Memory B cell (primary cell): ENCODE measurements around the gene CD200R1L.

Source experiments
- ATAC-seq: fragments of 150-1000 bp; cut with Tn5 transposase; 2 replicates; pipeline ENCODE4 v1.10.0; 2021; ENCODE audit warnings: low read depth, mild to moderate bottlenecking, moderate library complexity
- DNase-seq, 2 donors: peaks; one replicate each; pipeline ENCODE4 v3.0.0; 2022; ENCODE audit warnings: low spot score in 2 of 2
- H3K27ac Mint-ChIP-seq: one replicate; pipeline ENCODE4 v1.8.0; 2022; ENCODE audit warnings: mild to moderate bottlenecking, moderate library complexity, mixed read lengths
- H3K27me3 Mint-ChIP-seq: one replicate; pipeline ENCODE4 v1.8.0; 2022; ENCODE audit warnings: mixed read lengths
- H3K36me3 Mint-ChIP-seq: one replicate; pipeline ENCODE4 v1.8.0; 2022; ENCODE audit warnings: mild to moderate bottlenecking, mixed read lengths
- H3K4me1 Mint-ChIP-seq: one replicate; pipeline ENCODE4 v1.8.0; 2022; ENCODE audit warnings: mixed read lengths
- H3K4me3 Mint-ChIP-seq: one replicate; pipeline ENCODE4 v1.8.0; 2022; ENCODE audit warnings: mild to moderate bottlenecking, moderate library complexity, mixed read lengths
- H3K9me3 Mint-ChIP-seq: one replicate; pipeline ENCODE4 v1.8.0; 2022; ENCODE audit warnings: mixed read lengths

CD200R1L gene

GRCh38 chr3:112775011-112775742 is 71.5 kb downstream of the CD200R1L start:
- Mint-ChIP-seq H3K4me3 (no peak overlapping the region), H3K36me3 (no peaks in the 10 kb centered on the region), H3K4me1 (peaks cover 47% of the 10 kb centered on the region), H3K27ac (peak overlapping the region; percentile 96), H3K27me3 (no peaks in the 10 kb centered on the region), H3K9me3 (no peaks in the 10 kb centered on the region)
- ATAC-seq (no peak), DNase-seq (no peak)

GRCh38 chr3:112774293-112774926 is 72.3 kb downstream of the CD200R1L start:
- H3K36me3 Mint-ChIP-seq, result no peaks in the 10 kb centered on the region
- no peak for ATAC-seq
- H3K4me3 Mint-ChIP-seq, result no peak overlapping the region
- no peaks in the 10 kb centered on the region for H3K9me3 Mint-ChIP-seq
- peaks cover 45% of the 10 kb centered on the region for H3K4me1 Mint-ChIP-seq
- peak overlapping the region; percentile 96 for H3K27ac Mint-ChIP-seq
- no peaks in the 10 kb centered on the region for H3K27me3 Mint-ChIP-seq
- no peak for DNase-seq

GRCh38 chr3:112773864-112774263 is 72.8 kb downstream of the CD200R1L start:
- Mint-ChIP-seq H3K27me3 (no peaks in the 10 kb centered on the region), H3K9me3 (no peaks in the 10 kb centered on the region), H3K4me3 (peak overlapping the region; percentile 56), H3K4me1 (peaks cover 47% of the 10 kb centered on the region), H3K36me3 (no peaks in the 10 kb centered on the region), H3K27ac (peak overlapping the region; percentile 96)
- peak; percentile 91 for ATAC-seq
- DNase-seq, result peak; percentile 21 to 52

- ATAC-seq, result no peak
- Mint-ChIP-seq H3K9me3 (no peaks in the 10 kb centered on the region), H3K27ac (peak overlapping the region; percentile 89), H3K4me3 (no peak overlapping the region), H3K27me3 (no peaks in the 10 kb centered on the region), H3K36me3 (no peaks in the 10 kb centered on the region), H3K4me1 (peaks cover 55% of the 10 kb centered on the region)
- DNase-seq, result no peak
Observed at GRCh38 chr3:112770951-112771350, 75.7 kb downstream of the CD200R1L start.

GRCh38 chr3:112770032-112770626 is 76.5 kb downstream of the CD200R1L start:
- no peaks in the 10 kb centered on the region for H3K9me3 Mint-ChIP-seq
- DNase-seq, result no peak
- ATAC-seq, result no peak
- peaks cover 50% of the 10 kb centered on the region for H3K4me1 Mint-ChIP-seq
- peak overlapping the region; percentile 89 for H3K27ac Mint-ChIP-seq
- no peak overlapping the region for H3K4me3 Mint-ChIP-seq
- no peaks in the 10 kb centered on the region for H3K27me3 Mint-ChIP-seq
- no peaks in the 10 kb centered on the region for H3K36me3 Mint-ChIP-seq

- DNase-seq (no peak), ATAC-seq (no peak)
- H3K4me3 Mint-ChIP-seq, result no peak overlapping the region
- H3K36me3 Mint-ChIP-seq, result no peaks in the 10 kb centered on the region
- peaks cover 43% of the 10 kb centered on the region for H3K4me1 Mint-ChIP-seq
- no peaks in the 10 kb centered on the region for H3K9me3 Mint-ChIP-seq
- H3K27me3 Mint-ChIP-seq, result no peaks in the 10 kb centered on the region
- H3K27ac Mint-ChIP-seq, result peak overlapping the region; percentile 64
Observed at GRCh38 chr3:112769286-112769978, 77.2 kb downstream of the CD200R1L start.

- H3K4me1 Mint-ChIP-seq, result peaks cover 34% of the 10 kb centered on the region
- peak overlapping the region; percentile 24 for H3K4me3 Mint-ChIP-seq
- H3K9me3 Mint-ChIP-seq, result no peaks in the 10 kb centered on the region
- DNase-seq (no peak), ATAC-seq (no peak)
- no peaks in the 10 kb centered on the region for H3K27me3 Mint-ChIP-seq
- H3K27ac Mint-ChIP-seq, result peak overlapping the region; percentile 77
- H3K36me3 Mint-ChIP-seq, result no peaks in the 10 kb centered on the region
Observed at GRCh38 chr3:112767777-112768176, 78.9 kb downstream of the CD200R1L start.

- peak; percentile 19 to 38 for DNase-seq
- H3K4me3 Mint-ChIP-seq, result no peak overlapping the region
- H3K36me3 Mint-ChIP-seq, result no peaks in the 10 kb centered on the region
- peak; percentile 96 for ATAC-seq
- H3K27ac Mint-ChIP-seq, result peak overlapping the region; percentile 77
- H3K27me3 Mint-ChIP-seq, result no peaks in the 10 kb centered on the region
- H3K9me3 Mint-ChIP-seq, result no peaks in the 10 kb centered on the region
- H3K4me1 Mint-ChIP-seq, result peaks cover 28% of the 10 kb centered on the region
Observed at GRCh38 chr3:112767177-112767576, 79.5 kb downstream of the CD200R1L start.
